ENCODE data around the gene HAPLN1.

- TF ChIP-seq BHLHE40 (IDR thresholded peaks at IDR 0.05; ENCODE audit: borderline replicate concordance), result no peak
- no peak for TF ChIP-seq SUZ12 (IDR thresholded peaks at IDR 0.05)
- no peak for TF ChIP-seq ARNT (IDR thresholded peaks at IDR 0.05)
- TF ChIP-seq SP1 (IDR thresholded peaks at IDR 0.05), result no peak
- no peak for TF ChIP-seq HDGF (IDR thresholded peaks at IDR 0.05; ENCODE audit: borderline replicate concordance)
- no peak for TF ChIP-seq FOXK2 (IDR thresholded peaks at IDR 0.05)
- TF ChIP-seq FOXA1 (IDR thresholded peaks at IDR 0.05), result no peak
- TF ChIP-seq PKNOX1 (IDR thresholded peaks at IDR 0.05), result no peak
- no peak for TF ChIP-seq NFRKB (IDR thresholded peaks at IDR 0.05)
- no peak for TF ChIP-seq ZNF384 (IDR thresholded peaks at IDR 0.05)
These were observed 12.5 kb downstream of the HAPLN1 start for GRCh38 chr5:83708170-83708569.
